Measurements from ENCODE around the gene ATP2C2.

Gene ATP2C2

DNA sequence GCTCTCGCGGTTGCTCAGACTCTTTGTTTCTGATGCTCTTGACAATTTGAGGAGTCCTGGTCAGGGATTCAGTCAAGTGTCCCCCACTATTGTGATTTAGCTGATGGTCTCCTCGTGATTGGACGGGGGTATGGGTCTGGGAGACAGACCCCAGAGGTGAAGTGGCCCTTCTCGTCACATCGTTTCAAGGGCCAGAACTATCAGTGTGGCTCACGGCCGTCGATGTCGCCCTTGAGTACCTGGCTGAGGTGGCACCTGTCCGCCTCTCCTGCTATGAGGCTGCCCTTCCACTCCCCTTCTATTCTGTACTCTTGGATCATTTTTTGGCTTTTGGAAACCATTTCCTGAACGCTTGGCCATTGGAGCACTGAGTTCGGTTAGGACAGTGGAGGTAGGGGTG lies 143.5 kb downstream of the ATP2C2 start:
- peaks cover 2% of the 10 kb centered on the region for H3K27me3 ChIP-seq (ENCODE audit: control insufficient read depth, insufficient read depth, low read length)
- H3K27ac ChIP-seq (ENCODE audit: low read depth, low read length), result no peak overlapping the region
- no peaks in the 10 kb centered on the region for H3K36me3 ChIP-seq (ENCODE audit: control insufficient read depth, insufficient read depth, low read length)
- H3K4me3 ChIP-seq (ENCODE audit: low read length), result no peak overlapping the region
- no peaks in the 10 kb centered on the region for H3K4me1 ChIP-seq (ENCODE audit: control insufficient read depth, insufficient read depth, low read length)
- H3K9ac ChIP-seq (ENCODE audit: low read length), result no peak overlapping the region

DNA sequence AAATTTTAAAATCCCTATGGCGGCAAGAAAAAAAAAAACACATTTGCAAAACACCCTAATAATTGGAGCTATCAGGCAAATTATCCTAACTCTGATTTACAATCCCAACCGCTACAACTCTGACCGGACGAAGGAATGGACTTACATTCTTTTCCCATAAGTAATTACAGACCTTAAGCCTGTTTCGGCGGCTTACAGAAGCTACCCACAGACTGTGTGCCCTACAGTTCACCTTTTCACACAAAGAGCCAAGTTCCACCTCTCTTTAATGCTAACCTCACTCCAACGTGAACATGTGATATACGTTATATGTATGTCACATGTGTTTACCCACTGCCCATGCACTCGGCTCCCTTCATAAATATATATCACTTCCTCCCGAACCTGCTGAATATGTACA lies 144.8 kb downstream of the ATP2C2 start:
- no peaks in the 10 kb centered on the region for H3K36me3 ChIP-seq (ENCODE audit: control insufficient read depth, insufficient read depth, low read length)
- H3K27me3 ChIP-seq (ENCODE audit: control insufficient read depth, insufficient read depth, low read length), result peaks cover 2% of the 10 kb centered on the region
- no peak overlapping the region for H3K9ac ChIP-seq (ENCODE audit: low read length)
- no peaks in the 10 kb centered on the region for H3K4me1 ChIP-seq (ENCODE audit: control insufficient read depth, insufficient read depth, low read length)
- no peak overlapping the region for H3K27ac ChIP-seq (ENCODE audit: low read depth, low read length)
- no peak overlapping the region for H3K4me3 ChIP-seq (ENCODE audit: low read length)

DNA sequence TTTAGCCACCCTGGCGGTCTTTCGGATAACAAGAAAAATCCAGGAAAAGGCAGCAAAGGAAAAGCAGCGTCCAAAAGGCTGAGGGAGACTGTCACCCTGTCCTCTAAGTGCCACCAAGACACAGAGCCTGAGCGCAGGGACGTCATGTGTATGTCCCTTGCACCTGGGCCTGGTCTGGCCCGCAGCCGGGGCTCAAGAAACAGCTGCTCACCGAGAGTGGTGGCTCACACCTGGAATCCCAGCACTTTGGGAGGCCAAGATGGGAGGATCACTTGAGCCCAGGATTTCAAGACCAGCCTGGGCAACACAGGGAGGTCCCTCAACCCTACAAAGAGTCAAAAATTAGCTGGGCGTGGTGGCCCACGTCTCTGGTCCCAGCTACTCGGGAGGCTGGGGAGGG lies 145.3 kb downstream of the ATP2C2 start:
- Histone ChIP-seq H3K27ac (ENCODE audit: low read depth, low read length) (no peak overlapping the region), H3K4me3 (ENCODE audit: low read length) (no peak overlapping the region), H3K4me1 (ENCODE audit: control insufficient read depth, insufficient read depth, low read length) (no peaks in the 10 kb centered on the region)

More for the DNA sequence above, 145.3 kb downstream of the ATP2C2 start:
- Histone ChIP-seq H3K9ac (ENCODE audit: low read length) (no peak overlapping the region), H3K27me3 (ENCODE audit: control insufficient read depth, insufficient read depth, low read length) (peaks cover 2% of the 10 kb centered on the region), H3K36me3 (ENCODE audit: control insufficient read depth, insufficient read depth, low read length) (no peaks in the 10 kb centered on the region)
